Stimulated activated CD4-positive, alpha-beta T cell treated with anti-CD3 and anti-CD28 coated beads, Interleukin-12 subunit alpha, Interleukin-12 subunit beta, amount 100 ng/mL, for 4 hours (primary cell): ENCODE results near the gene ILF3.
A peak's percentile ranks its signal among the peaks of the same experiment; 100 is the strongest.
"Not testable (repeated sequence)": the region's sequence is repeated elsewhere in the genome, so short reads cannot be mapped to it uniquely, and the experiment has no call there.

Source experiments
- DNase-seq: peaks from one replicate; pipeline ENCODE4 v3.0.0-alpha.2; 2020

The ILF3 gene

DNA sequence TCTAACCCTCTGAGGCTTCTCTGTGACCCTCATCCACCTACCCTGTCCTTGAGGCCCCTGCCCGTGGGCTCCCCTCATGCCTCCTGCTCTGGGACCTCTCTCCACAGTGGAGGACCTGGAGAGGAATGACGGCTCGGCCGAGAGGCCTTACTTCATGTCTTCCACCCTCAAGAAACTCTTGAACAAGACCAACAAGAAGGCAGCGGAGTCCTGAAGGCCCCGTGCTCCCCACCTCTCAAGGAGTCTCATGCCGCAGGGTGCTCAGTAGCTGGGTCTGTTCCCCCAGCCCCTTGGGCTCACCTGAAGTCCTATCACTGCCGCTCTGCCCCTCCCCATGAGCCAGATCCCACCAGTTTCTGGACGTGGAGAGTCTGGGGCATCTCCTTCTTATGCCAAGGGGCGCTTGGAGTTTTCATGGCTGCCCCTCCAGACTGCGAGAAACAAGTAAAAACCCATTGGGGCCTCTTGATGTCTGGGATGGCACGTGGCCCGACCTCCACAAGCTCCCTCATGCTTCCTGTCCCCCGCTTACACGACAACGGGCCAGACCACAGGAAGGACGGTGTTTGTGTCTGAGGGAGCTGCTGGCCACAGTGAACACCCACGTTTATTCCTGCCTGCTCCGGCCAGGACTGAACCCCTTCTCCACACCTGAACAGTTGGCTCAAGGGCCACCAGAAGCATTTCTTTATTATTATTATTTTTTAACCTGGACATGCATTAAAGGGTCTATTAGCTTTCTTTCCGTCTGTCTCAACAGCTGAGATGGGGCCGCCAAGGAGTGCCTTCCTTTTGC, 10.8 kb upstream of the ILF3 start:
- no peak for DNase-seq

- no peak for DNase-seq
These were observed 10.2 kb upstream of the ILF3 start for GRCh38 chr19:10643968-10644259.

- DNase-seq = peak; percentile 87
These were observed 9.7 kb upstream of the ILF3 start for GRCh38 chr19:10644260-10645007.

GRCh38 chr19:10646456-10647159, 7.5 kb upstream of the ILF3 start:
- no peak for DNase-seq

GRCh38 chr19:10648360-10648759, 5.8 kb upstream of the ILF3 start:
- DNase-seq = no peak

DNA sequence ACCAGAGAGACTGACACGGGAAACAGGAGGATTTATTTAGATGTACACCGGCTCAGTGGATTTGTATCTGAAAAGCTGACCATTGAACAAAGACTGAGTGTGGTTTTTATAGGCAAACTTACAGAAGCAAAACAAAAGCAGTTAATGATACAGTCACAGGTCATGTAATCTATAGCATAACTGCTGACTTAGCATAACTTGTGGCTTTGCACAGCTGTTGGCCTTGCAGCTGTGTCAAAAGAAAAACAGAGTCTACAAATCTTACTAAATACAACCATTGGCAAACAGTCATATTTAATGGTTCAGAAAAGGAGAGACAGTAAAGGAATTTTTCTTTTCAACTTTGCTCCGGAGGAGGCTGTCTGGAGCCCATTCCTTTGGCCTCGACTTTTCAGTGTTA, 2.3 kb upstream of the ILF3 start:
- no peak for DNase-seq

GRCh38 chr19:10653482-10653731, 739 bp upstream of the ILF3 start:
- no peak for DNase-seq

DNA sequence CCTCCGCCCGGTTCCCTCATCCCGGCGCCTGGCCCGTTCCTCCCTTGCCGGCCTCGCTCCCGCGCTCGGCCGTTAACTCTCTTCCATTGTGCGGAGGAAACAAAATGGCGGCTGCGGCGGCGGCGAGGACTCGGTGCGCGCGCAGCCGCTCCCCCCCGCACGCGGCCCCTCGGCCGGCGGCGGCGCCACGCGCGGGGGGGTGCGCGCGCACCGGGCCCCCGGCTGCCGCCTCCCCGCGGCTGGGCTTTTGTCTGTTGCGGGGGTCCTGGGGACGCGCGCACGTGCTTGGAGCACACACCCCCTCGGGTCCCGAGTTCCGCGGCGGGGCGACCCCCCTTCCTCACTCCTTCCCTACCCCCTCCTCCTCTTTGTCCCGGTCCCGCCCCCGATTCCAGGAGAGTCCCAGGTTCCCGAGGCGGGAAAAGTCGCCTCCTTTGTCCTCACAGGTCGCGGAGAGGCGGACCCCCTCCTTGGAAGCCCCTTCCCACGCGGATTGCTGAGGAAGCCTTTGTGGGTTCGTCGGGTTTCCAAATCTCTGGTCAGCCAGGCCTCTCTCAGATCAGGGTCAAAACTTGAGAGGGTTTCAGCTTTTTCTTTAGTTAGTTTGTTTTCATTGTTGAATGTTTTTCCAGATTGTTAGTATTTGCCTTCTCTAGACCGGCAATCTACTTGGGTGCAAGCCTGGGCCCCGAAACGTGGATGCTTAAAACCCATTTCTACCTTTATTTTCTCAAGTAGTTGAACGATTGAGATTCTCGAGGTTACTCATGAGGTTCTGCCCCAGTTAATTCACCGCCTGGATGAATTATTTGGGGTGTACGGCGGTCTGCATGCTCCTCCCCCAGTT, 687 bp downstream of the ILF3 start:
- DNase-seq = peak; percentile 63

GRCh38 chr19:10655457-10656312, 1.5 kb downstream of the ILF3 start:
- no peak for DNase-seq

- no peak for DNase-seq
These were observed 6.2 kb downstream of the ILF3 start for GRCh38 chr19:10660346-10660745.

DNA sequence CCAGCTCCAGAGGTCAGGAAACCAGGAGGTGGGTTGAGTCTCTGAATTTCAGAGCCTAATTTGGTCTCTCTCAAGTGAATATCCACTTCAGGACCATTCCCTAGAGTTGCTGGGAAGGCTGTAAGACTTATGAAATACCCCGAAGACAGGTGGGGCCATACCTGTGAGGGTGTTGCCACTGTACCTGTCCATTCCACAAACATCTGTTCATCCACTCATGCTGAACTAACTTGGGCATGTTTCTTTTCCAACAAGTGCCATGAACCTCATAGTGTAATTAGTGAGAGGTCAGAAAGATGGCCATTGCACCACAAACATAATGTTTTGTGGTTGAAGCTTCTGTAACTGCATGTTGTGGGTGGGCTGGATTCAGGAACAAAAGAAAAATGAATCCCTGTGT, 7.8 kb downstream of the ILF3 start:
- DNase-seq = no peak

- DNase-seq = no peak
These were observed 8.5 kb downstream of the ILF3 start for GRCh38 chr19:10662384-10663251.

DNA sequence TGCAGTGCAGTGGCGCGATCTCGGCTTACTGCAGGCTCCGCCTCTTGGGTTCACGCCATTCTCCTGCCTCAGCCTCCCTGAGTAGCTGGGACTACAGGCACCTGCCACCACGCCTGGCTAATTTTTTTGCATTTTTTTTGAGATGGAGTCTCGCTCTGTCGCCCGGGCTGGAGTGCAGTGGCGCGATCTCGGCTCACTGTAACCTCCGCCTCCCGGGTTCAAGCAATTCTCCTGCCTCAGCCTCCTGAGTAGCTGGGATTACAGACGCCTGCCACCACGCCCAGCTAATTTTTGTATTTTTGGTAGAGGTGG, 9.1 kb downstream of the ILF3 start:
- DNase-seq = not testable (repeated sequence)

DNA sequence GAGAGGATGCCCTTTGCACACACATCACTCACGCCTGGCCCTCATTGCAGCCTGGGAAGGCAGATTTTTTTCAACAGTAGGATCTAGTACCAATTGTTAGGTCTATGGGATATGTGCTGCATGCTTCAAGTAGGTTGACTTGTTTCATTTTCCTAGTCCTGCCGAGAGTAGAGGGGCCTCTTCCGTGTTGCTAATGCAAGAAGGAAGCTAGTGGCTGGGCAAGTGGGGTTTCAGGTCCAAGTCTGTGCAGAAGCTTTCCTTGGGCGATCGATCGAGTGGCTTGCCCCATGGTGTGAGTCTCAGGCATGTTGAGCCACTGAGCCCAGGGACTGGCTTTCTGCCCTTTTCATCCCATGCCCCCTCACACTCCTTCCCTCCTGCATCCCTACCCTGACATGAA, 13.7 kb downstream of the ILF3 start:
- DNase-seq = no peak

- DNase-seq = no peak
These were observed 15.1 kb downstream of the ILF3 start for GRCh38 chr19:10669246-10669645.

- no peak for DNase-seq
These were observed 16.0 kb downstream of the ILF3 start for GRCh38 chr19:10670182-10670581.

GRCh38 chr19:10670876-10671804, 17.0 kb downstream of the ILF3 start:
- DNase-seq = no peak

DNA sequence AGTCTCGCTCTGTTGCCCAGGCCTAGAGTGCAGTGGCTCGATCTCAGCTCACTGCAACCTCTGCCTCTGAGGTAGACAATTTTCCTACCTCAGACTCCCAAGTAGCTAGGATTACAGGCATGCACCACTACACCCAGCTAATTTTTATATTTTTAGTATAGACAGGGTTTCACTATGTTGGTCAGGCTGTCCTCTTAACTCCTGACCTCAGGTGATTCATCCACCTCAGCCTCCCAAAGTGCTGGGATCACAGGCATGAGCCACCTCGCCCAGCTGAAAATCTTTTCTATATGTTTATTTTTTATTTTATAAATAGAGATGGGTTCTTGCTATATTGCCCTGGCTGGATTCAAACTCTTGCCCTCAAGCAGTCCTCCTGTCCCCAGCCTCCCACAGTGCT, 17.8 kb downstream of the ILF3 start:
- not testable (repeated sequence) for DNase-seq

GRCh38 chr19:10675214-10675613, 21.1 kb downstream of the ILF3 start:
- DNase-seq = not testable (repeated sequence)

- no peak for DNase-seq
These were observed 23.6 kb downstream of the ILF3 start for GRCh38 chr19:10677751-10678150.
